ENCODE data around the gene MGME1. TPM values are rescaled to one million over a fixed set of nuclear protein-coding genes. Genes with fewer than 3 reads are reported as not detected.

MGME1 gene
- total RNA-seq, 1 donor from 2014 or later: 14.2 TPM

DNA sequence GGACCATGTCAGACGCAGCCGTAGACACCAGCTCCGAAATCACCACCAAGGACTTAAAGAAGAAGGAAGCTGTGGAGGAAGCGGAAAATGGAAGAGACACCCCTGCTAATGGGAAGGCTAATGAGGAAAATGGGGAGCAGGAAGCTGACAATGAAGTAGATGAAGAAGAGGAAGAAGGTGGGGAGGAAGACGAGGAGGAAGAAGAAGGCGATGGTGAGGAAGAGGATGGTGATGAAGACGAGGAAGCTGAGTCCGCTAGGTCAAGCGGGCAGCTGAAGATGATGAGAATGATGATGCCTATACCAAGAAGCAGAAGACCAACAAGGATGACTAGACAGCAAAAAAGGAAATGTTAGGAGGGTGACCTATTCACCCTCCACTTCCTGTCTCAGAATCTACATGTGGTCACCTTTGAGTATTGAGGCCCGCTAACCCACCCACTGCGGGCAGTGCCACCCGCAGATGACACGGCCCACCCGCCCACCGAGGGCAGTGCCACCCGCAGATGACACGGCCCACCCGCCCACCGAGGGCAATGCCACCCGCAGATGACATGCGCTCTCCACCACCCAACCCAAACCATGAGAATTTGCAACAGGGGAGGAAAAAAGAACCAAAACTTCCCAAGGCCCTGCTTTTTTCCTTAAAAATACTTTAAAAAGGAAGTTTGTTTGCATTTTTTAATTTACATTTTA, 43.3 kb downstream of the MGME1 start:
- H3K27ac ChIP-seq (ENCODE audit: low read depth, low read length): no peak overlapping the region
- H2AFZ ChIP-seq (ENCODE audit: low read depth, low read length): no peak overlapping the region
- TF ChIP-seq EZH2 (IDR thresholded peaks at IDR 0.05; ENCODE audit: insufficient read depth, low read length): no peak
- TF ChIP-seq, protein P1, sequence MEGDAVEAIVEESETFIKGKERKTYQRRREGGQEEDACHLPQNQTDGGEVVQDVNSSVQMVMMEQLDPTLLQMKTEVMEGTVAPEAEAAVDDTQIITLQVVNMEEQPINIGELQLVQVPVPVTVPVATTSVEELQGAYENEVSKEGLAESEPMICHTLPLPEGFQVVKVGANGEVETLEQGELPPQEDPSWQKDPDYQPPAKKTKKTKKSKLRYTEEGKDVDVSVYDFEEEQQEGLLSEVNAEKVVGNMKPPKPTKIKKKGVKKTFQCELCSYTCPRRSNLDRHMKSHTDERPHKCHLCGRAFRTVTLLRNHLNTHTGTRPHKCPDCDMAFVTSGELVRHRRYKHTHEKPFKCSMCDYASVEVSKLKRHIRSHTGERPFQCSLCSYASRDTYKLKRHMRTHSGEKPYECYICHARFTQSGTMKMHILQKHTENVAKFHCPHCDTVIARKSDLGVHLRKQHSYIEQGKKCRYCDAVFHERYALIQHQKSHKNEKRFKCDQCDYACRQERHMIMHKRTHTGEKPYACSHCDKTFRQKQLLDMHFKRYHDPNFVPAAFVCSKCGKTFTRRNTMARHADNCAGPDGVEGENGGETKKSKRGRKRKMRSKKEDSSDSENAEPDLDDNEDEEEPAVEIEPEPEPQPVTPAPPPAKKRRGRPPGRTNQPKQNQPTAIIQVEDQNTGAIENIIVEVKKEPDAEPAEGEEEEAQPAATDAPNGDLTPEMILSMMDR (IDR thresholded peaks at IDR 0.05; ENCODE audit: insufficient read depth, low read depth, low read length): no peak
- H3K27me3 ChIP-seq (ENCODE audit: insufficient read depth, low read length): no peaks in the 10 kb centered on the region
- no peaks in the 10 kb centered on the region for H3K36me3 ChIP-seq (ENCODE audit: insufficient read depth, low read length)
- FAIRE-seq (no peak), DNase-seq (ENCODE audit: low read depth) (no peak)
- H3K4me1 Mint-ChIP-seq (ENCODE audit: low read depth, unreplicated experiment): no peaks in the 10 kb centered on the region
- H3K36me3 Mint-ChIP-seq (ENCODE audit: low read depth, unreplicated experiment): no peaks in the 10 kb centered on the region
- no peak overlapping the region for H3K27ac Mint-ChIP-seq (ENCODE audit: unreplicated experiment)
- no peaks in the 10 kb centered on the region for H3K79me2 ChIP-seq (ENCODE audit: insufficient read depth, low read length)
- H3K4me3 Mint-ChIP-seq (ENCODE audit: unreplicated experiment): no peak overlapping the region
- no peaks in the 10 kb centered on the region for H3K4me1 ChIP-seq (ENCODE audit: insufficient read depth, low read length)
- H3K9me3 ChIP-seq (ENCODE audit: insufficient read depth, low read depth, low read length): no peaks in the 10 kb centered on the region
- no peaks in the 10 kb centered on the region for H3K27me3 Mint-ChIP-seq (ENCODE audit: low read depth, unreplicated experiment)
- no peak overlapping the region for H3K9ac ChIP-seq (ENCODE audit: low read length)
- no peaks in the 10 kb centered on the region for H4K20me1 ChIP-seq (ENCODE audit: insufficient read depth, low read length)
- H3K4me2 ChIP-seq (ENCODE audit: low read length): no peak overlapping the region
- H3K4me3 ChIP-seq (ENCODE audit: insufficient read depth, low read depth, low read length): no peak overlapping the region
- H3K9me3 Mint-ChIP-seq (ENCODE audit: unreplicated experiment): no peaks in the 10 kb centered on the region

DNA sequence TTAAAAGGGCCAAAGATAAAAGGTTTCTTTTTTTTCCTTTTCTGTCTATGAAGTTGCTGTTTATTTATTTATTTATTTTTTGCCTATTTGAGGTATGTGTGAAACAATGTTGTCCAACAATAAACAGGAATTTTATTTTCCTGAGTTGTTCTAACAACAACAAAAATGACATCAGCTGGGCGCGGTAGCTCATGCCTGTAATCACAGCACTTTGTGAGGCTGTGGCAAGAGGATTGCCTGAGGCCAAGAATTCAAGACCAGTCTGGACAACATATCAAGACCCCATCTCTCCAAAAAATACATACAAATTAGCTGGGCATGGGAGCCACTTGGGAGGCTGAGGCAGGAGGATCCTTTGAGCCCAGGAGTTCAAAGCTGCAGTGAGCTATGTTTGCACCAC, 44.1 kb downstream of the MGME1 start:
- no peaks in the 10 kb centered on the region for H3K79me2 ChIP-seq (ENCODE audit: insufficient read depth, low read length)
- FAIRE-seq: no peak

DNA sequence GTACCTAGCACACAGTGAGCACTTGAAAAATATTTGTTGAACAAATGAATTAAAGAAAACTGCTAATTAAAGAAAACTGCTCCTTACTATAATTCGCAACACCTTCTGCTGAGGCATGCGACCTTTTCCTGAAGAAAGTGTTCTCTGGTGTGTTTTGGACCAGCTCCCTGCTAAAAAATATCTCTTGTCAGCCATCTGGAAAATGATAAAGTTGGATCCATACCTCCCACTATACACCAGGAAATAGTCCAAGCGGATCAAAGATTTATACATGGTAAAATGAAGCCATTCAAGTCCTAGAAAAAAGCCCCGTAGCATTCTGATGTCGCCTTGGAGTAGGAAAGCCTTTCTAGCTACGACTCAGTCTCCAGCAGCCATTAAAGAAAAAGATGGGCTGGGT, 45.6 kb downstream of the MGME1 start:
- Histone ChIP-seq H3K9ac (ENCODE audit: low read length) (no peak overlapping the region), H3K4me3 (ENCODE audit: insufficient read depth, low read depth, low read length) (no peak overlapping the region), H3K27me3 (ENCODE audit: insufficient read depth, low read length) (no peaks in the 10 kb centered on the region), H3K79me2 (ENCODE audit: insufficient read depth, low read length) (no peaks in the 10 kb centered on the region), H3K9me3 (ENCODE audit: insufficient read depth, low read depth, low read length) (no peaks in the 10 kb centered on the region), H3K27ac (ENCODE audit: low read depth, low read length) (no peak overlapping the region), H3K36me3 (ENCODE audit: insufficient read depth, low read length) (no peaks in the 10 kb centered on the region), H3K4me2 (ENCODE audit: low read length) (no peak overlapping the region), H3K4me1 (ENCODE audit: insufficient read depth, low read length) (no peaks in the 10 kb centered on the region), H2AFZ (ENCODE audit: low read depth, low read length) (no peak overlapping the region), H4K20me1 (ENCODE audit: insufficient read depth, low read length) (no peaks in the 10 kb centered on the region)
- Mint-ChIP-seq H3K4me3 (ENCODE audit: unreplicated experiment) (no peak overlapping the region), H3K4me1 (ENCODE audit: low read depth, unreplicated experiment) (no peaks in the 10 kb centered on the region), H3K27me3 (ENCODE audit: low read depth, unreplicated experiment) (peaks cover 4% of the 10 kb centered on the region), H3K27ac (ENCODE audit: unreplicated experiment) (no peak overlapping the region), H3K36me3 (ENCODE audit: low read depth, unreplicated experiment) (no peaks in the 10 kb centered on the region), H3K9me3 (ENCODE audit: unreplicated experiment) (no peaks in the 10 kb centered on the region)
- no peak for FAIRE-seq
- TF ChIP-seq, protein P1 (IDR thresholded peaks at IDR 0.05; ENCODE audit: insufficient read depth, low read depth, low read length): no peak
- no peak for TF ChIP-seq EZH2 (IDR thresholded peaks at IDR 0.05; ENCODE audit: insufficient read depth, low read length)
- DNase-seq (ENCODE audit: low read depth): no peak

More for the DNA sequence above, 44.1 kb downstream of the MGME1 start:
- no peaks in the 10 kb centered on the region for H3K9me3 Mint-ChIP-seq (ENCODE audit: unreplicated experiment)
- no peak for DNase-seq (ENCODE audit: low read depth)
- H3K36me3 Mint-ChIP-seq (ENCODE audit: low read depth, unreplicated experiment): no peaks in the 10 kb centered on the region
- TF ChIP-seq, protein P1 (IDR thresholded peaks at IDR 0.05; ENCODE audit: insufficient read depth, low read depth, low read length): no peak
- no peak for TF ChIP-seq EZH2 (IDR thresholded peaks at IDR 0.05; ENCODE audit: insufficient read depth, low read length)
- Histone ChIP-seq H3K27ac (ENCODE audit: low read depth, low read length) (no peak overlapping the region), H3K27me3 (ENCODE audit: insufficient read depth, low read length) (no peaks in the 10 kb centered on the region), H3K9me3 (ENCODE audit: insufficient read depth, low read depth, low read length) (no peaks in the 10 kb centered on the region), H3K4me2 (ENCODE audit: low read length) (no peak overlapping the region), H3K9ac (ENCODE audit: low read length) (no peak overlapping the region), H3K36me3 (ENCODE audit: insufficient read depth, low read length) (no peaks in the 10 kb centered on the region), H2AFZ (ENCODE audit: low read depth, low read length) (no peak overlapping the region), H4K20me1 (ENCODE audit: insufficient read depth, low read length) (no peaks in the 10 kb centered on the region), H3K4me1 (ENCODE audit: insufficient read depth, low read length) (no peaks in the 10 kb centered on the region), H3K4me3 (ENCODE audit: insufficient read depth, low read depth, low read length) (no peak overlapping the region)
- H3K27me3 Mint-ChIP-seq (ENCODE audit: low read depth, unreplicated experiment): no peaks in the 10 kb centered on the region
- no peak overlapping the region for H3K4me3 Mint-ChIP-seq (ENCODE audit: unreplicated experiment)
- H3K4me1 Mint-ChIP-seq (ENCODE audit: low read depth, unreplicated experiment): no peaks in the 10 kb centered on the region
- H3K27ac Mint-ChIP-seq (ENCODE audit: unreplicated experiment): no peak overlapping the region
